Fibroblast of mammary gland (primary cell): ENCODE results near the gene ELMO2.

ENCODE experiments used
- DNase-seq: peaks from one replicate; pipeline ENCODE4 v3.0.0-alpha.2; 2010; ENCODE audit warnings: low read depth
- H3K4me3 ChIP-seq: 2 replicates; pipeline ENCODE4 v1.5.1; 2011; ENCODE audit warnings: low read depth, mild to moderate bottlenecking, low read length, moderate library complexity; ENCODE audit not compliant: control insufficient read depth
- CTCF ChIP-seq: conservative IDR thresholded peaks from 2 replicates; pipeline ENCODE4 v1.5.1; 2011; ENCODE audit warnings: low read depth, low read length, inconsistent platforms; ENCODE audit not compliant: control insufficient read depth, insufficient read depth

ELMO2 gene

GRCh38 chr20:46350201-46350985 is 56.0 kb downstream of the ELMO2 start:
- H3K4me3 ChIP-seq: no peak overlapping the region
- peak; percentile 93 for DNase-seq
- no peak for TF ChIP-seq CTCF

GRCh38 chr20:46349742-46350056 is 56.7 kb downstream of the ELMO2 start:
- DNase-seq: no peak
- H3K4me3 ChIP-seq: no peak overlapping the region
- TF ChIP-seq CTCF: no peak

- DNase-seq: peak; percentile 52
- no peak overlapping the region for H3K4me3 ChIP-seq
Observed at GRCh38 chr20:46349035-46349741, 57.2 kb downstream of the ELMO2 start.

GRCh38 chr20:46347841-46348803 is 58.3 kb downstream of the ELMO2 start:
- DNase-seq: peak; percentile 44
- no peak for TF ChIP-seq CTCF
- H3K4me3 ChIP-seq: no peak overlapping the region

More at GRCh38 chr20:46349035-46349741, 57.2 kb downstream of the ELMO2 start:
- peak; percentile 77 for TF ChIP-seq CTCF

- TF ChIP-seq CTCF: no peak
- no peak for DNase-seq
- H3K4me3 ChIP-seq: no peak overlapping the region
Observed at GRCh38 chr20:46346770-46347169, 59.6 kb downstream of the ELMO2 start.

GRCh38 chr20:46344488-46345162 is 61.8 kb downstream of the ELMO2 start:
- no peak overlapping the region for H3K4me3 ChIP-seq
- no peak for TF ChIP-seq CTCF
- DNase-seq: no peak
